Esophagus squamous epithelium (tissue), 5 donors: ENCODE results near the gene BCKDHB. TPM values are rescaled to one million over a fixed set of nuclear protein-coding genes. Genes with fewer than 3 reads are reported as not detected.

Experiments used
- DNase-seq: peaks from one replicate; lab custom pipeline; 2025; lab: John Stamatoyannopoulos, UW
- H3K27ac ChIP-seq, 4 donors: fragments of 200-600 bp; sonication (generic); one replicate each; pipeline ENCODE4 v1.5.1; 2016 to 2019; ENCODE audit warnings: mild to moderate bottlenecking in 1 of 4
- H3K27me3 ChIP-seq, 4 donors: fragments of 200-600 bp; sonication (generic); 1 replicate in 3 of 4; 2 replicates in 1 of 4; pipeline versions ENCODE4 v1.5.1 to v1.6.0; 2017 to 2021; ENCODE audit warnings: antibody characterized with exemption in 1 of 4
- H3K36me3 ChIP-seq, 3 donors: fragments of 200-600 bp; sonication (generic); one replicate each; pipeline ENCODE4 v1.5.1; 2016 to 2019
- H3K4me1 ChIP-seq, 3 donors: fragments of 200-600 bp; sonication (generic); one replicate each; pipeline ENCODE4 v1.5.1; 2017 to 2019
- H3K4me3 ChIP-seq, 4 donors: fragments of 200-600 bp; sonication (generic); 1 replicate in 3 of 4; 2 replicates in 1 of 4; pipeline ENCODE4 v1.5.1; 2016 to 2019; ENCODE audit warnings: mild to moderate bottlenecking in 2 of 4, moderate library complexity in 1 of 4
- H3K9me3 ChIP-seq, 3 donors: fragments of 200-600 bp; sonication (generic); one replicate each; pipeline ENCODE4 v1.5.1; 2016 to 2019
- POLR2A ChIP-seq, 4 donors: fragments of 450-650 bp; IDR thresholded peaks; one replicate each; pipeline ENCODE4 v1.6.1; 2017; ENCODE audit warnings: antibody characterized with exemption in 4 of 4, mild to moderate bottlenecking in 4 of 4, moderate library complexity in 3 of 4
- WGBS, 2 donors: methylation state at CpG; one replicate each; pipeline ENCODE4 v1.1.5; 2018; 5-methylcytosine and 5-hydroxymethylcytosine counted together
- intact Hi-C: fragments of 100-400 bp; cut with DNase I; formaldehyde crosslinking; loops from one replicate; pipeline ENCODE4 v1.15.0; 2022
- total RNA-seq, 4 donors: library from RNA; depleted of rRNA; stranded (reverse); fragments of >200 nt; gene quantifications; one replicate each; pipeline ENCODE4 v1.1.0, GENCODE V29; 2016
- TF ChIP-seq, protein P1 (sequence below), 6 experiments: fragments of 450-650 bp in 4 of 6; fragments of 200-600 bp in 2 of 6; sonication (generic) in 2 of 6; IDR thresholded peaks; one replicate each; pipeline ENCODE4 v1.5.1; 2016 to 2019; ENCODE audit warnings: antibody characterized with exemption in 6 of 6, mild to moderate bottlenecking in 4 of 6, moderate library complexity in 4 of 6
- donor health status: DM: yes; HTN: yes; CAD: no.

BCKDHB gene
- total RNA-seq, 4 donors from 2014 or later: 7.6 to 15.8 (median 9.0) TPM

DNA sequence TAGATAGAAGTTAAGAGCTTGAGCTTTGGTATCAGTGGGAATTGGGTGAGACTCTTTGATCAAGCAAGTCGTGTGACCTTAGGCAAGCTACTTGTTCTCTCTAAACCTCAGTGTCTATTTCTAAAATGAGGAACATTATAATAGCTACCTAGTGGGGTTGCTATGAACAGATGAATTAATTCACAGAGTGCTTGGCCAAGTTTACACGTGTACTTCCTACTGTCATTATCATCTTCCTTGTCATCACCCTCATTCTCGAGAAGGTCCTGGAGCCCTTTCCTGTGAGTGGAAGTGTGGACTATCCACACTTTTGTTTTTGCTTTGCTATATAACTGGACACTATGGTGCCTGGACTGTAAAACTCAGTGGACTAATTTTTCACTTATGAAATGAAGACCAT is 64.0 kb downstream of the BCKDHB start:
- H3K27me3 ChIP-seq: no peaks in the 10 kb centered on the region
- no peaks in the 10 kb centered on the region for H3K9me3 ChIP-seq
- intact Hi-C loops: no loop called here
- no peak overlapping the region for H3K4me3 ChIP-seq
- 72 to 77% methylated on average over 3 of the region's 3 CpGs for WGBS, 2 donors
- H3K4me1 ChIP-seq: no peaks in the 10 kb centered on the region
- TF ChIP-seq, protein P1, sequence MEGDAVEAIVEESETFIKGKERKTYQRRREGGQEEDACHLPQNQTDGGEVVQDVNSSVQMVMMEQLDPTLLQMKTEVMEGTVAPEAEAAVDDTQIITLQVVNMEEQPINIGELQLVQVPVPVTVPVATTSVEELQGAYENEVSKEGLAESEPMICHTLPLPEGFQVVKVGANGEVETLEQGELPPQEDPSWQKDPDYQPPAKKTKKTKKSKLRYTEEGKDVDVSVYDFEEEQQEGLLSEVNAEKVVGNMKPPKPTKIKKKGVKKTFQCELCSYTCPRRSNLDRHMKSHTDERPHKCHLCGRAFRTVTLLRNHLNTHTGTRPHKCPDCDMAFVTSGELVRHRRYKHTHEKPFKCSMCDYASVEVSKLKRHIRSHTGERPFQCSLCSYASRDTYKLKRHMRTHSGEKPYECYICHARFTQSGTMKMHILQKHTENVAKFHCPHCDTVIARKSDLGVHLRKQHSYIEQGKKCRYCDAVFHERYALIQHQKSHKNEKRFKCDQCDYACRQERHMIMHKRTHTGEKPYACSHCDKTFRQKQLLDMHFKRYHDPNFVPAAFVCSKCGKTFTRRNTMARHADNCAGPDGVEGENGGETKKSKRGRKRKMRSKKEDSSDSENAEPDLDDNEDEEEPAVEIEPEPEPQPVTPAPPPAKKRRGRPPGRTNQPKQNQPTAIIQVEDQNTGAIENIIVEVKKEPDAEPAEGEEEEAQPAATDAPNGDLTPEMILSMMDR (IDR thresholded peaks at IDR 0.05): no peak
- TF ChIP-seq POLR2A (IDR thresholded peaks at IDR 0.05): no peak
- DNase-seq: no peak
- H3K36me3 ChIP-seq: peaks cover 0 to 20% (median 0%) of the 10 kb centered on the region in 3 donors
- H3K27ac ChIP-seq: no peak overlapping the region

DNA sequence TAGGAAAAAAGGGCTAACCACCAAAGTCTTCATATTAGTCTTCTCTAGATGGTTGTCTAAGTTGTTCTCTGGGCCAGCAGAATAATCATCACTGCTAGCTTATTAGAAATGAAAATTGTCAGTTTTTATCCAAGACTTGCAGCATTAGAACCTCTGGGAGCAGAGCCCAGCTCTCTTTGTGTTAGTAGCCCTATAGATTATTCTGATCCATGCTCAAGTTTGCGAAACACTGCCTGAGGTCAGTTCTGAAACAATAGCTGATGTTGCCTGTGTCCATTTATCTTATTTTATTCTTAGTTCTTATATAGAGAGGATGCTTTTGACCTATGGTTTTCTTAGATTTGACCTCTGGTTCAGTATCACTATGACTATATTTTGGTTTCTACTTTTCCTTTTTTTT is 66.9 kb downstream of the BCKDHB start:
- Histone ChIP-seq H3K27ac (no peak overlapping the region), H3K27me3 (no peaks in the 10 kb centered on the region), H3K4me3 (no peak overlapping the region), H3K9me3 (no peaks in the 10 kb centered on the region), H3K36me3 (peaks cover 0 to 20% (median 0%) of the 10 kb centered on the region in 3 donors), H3K4me1 (no peaks in the 10 kb centered on the region)
- DNase-seq: no peak
- 79 to 81% methylated on average over 1 of the region's 1 CpG for WGBS, 2 donors
- TF ChIP-seq POLR2A (IDR thresholded peaks at IDR 0.05): no peak
- intact Hi-C loops: no loop called here

DNA sequence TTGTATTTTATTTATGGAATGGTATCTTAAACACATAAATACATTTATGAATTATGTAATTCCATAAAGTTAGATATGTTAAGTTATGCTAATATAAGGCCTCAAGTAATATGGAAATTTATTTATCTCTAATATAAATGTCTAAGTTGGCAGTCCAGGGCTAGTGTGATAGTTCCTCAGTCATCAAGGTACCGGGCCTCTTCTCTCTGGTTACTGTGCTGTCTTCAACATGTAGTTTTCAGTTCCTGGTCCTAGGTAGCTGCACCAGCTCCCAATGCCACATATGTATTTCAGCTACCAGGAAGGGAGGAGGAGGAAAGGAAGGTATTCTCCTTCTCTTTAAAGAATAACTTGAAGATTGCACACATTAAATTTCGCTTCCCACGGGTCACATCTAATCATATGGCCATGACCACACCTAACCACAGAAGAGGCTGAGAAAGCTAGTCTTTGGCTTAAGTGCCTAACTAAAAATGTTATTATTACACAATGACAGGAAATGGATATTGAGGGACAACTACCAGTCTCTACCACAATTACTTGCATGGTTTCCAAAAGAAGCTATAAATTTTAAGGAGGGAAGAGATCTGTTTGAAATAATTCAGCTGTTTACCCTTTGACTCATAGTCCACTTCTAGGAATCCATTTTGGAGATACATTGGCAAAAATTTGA is 68.6 kb downstream of the BCKDHB start:
- 87 to 94% methylated on average over 3 of the region's 3 CpGs for WGBS, 2 donors
- no peaks in the 10 kb centered on the region for H3K9me3 ChIP-seq
- intact Hi-C loops: no loop called here
- no peaks in the 10 kb centered on the region for H3K4me1 ChIP-seq
- no peak overlapping the region for H3K27ac ChIP-seq
- no peak overlapping the region for H3K4me3 ChIP-seq
- no peak for TF ChIP-seq POLR2A (IDR thresholded peaks at IDR 0.05)
- TF ChIP-seq, protein P1 (IDR thresholded peaks at IDR 0.05): no peak
- DNase-seq: no peak
- peaks cover 0 to 22% (median 0%) of the 10 kb centered on the region in 3 donors for H3K36me3 ChIP-seq
- no peaks in the 10 kb centered on the region for H3K27me3 ChIP-seq

DNA sequence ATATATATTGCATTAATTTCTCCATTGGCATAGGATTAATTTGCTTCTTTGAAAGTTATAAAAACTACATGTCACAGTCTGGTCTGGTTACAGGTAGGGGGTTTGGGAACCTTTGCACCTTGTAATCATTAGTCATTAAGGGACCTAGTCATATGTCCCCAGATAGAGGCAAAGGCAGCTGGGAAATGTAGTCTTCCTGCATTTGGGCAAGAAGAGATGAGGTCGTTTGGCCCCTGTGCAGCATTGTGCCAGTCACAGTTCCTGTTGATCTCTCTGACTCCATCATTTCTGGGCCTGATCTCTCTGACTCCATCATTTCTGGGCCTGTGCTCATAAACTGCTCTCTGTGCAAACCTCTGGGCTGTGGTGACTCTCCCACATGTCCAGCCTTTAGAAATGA is 73.2 kb downstream of the BCKDHB start:
- peaks cover 0 to 10% (median 3%) of the 10 kb centered on the region in 3 donors for H3K4me1 ChIP-seq
- no peaks in the 10 kb centered on the region for H3K27me3 ChIP-seq
- no peaks in the 10 kb centered on the region for H3K9me3 ChIP-seq
- WGBS, 2 donors: 46 to 47% methylated on average over 1 of the region's 1 CpG
- DNase-seq: no peak
- no peak overlapping the region for H3K4me3 ChIP-seq
- H3K36me3 ChIP-seq: peaks cover 0 to 22% (median 0%) of the 10 kb centered on the region in 3 donors
- intact Hi-C loops: no loop called here
- no peak overlapping the region for H3K27ac ChIP-seq
- no peak for TF ChIP-seq POLR2A (IDR thresholded peaks at IDR 0.05)
- TF ChIP-seq, protein P1 (IDR thresholded peaks at IDR 0.05): no peak

DNA sequence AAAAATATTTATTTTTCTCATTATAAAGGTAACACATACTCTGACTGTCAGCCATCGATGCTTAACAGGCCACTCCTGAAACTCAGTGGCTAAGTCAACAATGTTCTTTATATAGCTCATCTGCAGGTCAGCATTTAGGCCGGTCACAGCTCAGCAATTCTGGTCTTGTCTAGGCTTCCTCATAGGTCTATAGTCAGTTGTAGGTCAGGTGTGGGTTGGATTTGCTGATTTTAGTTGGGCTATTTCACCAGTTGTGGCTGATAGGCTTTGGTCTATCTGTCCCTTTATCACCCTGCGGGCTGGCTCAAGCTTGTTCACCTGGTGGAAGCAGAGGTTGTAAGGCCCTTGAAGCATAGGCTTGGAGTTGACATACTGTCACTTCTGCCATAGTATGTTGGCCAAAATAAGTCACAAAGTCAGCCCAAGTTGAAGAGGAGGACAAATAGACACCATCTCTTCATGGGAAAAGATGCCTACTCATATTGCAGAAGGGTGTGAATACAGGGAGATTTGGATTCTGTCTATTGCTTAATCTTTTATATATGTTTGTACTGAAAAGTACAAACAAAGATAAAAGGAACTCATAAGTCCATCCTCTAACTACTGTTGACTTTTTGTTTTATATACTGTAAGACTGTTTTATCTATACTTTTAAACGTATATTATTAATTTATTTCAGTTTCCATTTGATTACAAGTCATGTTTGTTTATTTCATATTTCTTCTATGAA is 75.0 kb downstream of the BCKDHB start:
- H3K4me1 ChIP-seq: peaks cover 0 to 21% (median 5%) of the 10 kb centered on the region in 3 donors
- H3K27me3 ChIP-seq: no peaks in the 10 kb centered on the region
- TF ChIP-seq, protein P1 (IDR thresholded peaks at IDR 0.05): no peak
- TF ChIP-seq POLR2A (IDR thresholded peaks at IDR 0.05): no peak
- intact Hi-C loops: no loop called here
- WGBS, 2 donors: 75 to 79% methylated on average over 4 of the region's 4 CpGs
- no peak overlapping the region for H3K4me3 ChIP-seq
- no peaks in the 10 kb centered on the region for H3K9me3 ChIP-seq
- H3K27ac ChIP-seq: no peak overlapping the region
- DNase-seq: no peak
- peaks cover 0 to 10% (median 0%) of the 10 kb centered on the region in 3 donors for H3K36me3 ChIP-seq
